K562 (cell line): ENCODE results near the gene MINPP1. TPM values are rescaled to one million over a fixed set of nuclear protein-coding genes. Genes with fewer than 3 reads are reported as not detected.

Experiments
- ATAC-seq: fragments of 200-7000 bp; cut with Tn5 transposase; 3 replicates; pipeline ENCODE4 v1.9.1; 2020; ENCODE audit warnings: moderate library complexity
- BruUV-seq: library from RNA; stranded (reverse); fragments of 400-500 nt; replicated peaks from 2 replicates; lab custom pipeline; 2021; lab: Mats Ljungman, UMichigan
- CTCF ChIA-PET: fragments of 300-600 bp; formaldehyde crosslinking; extraction: SDS; loops from one replicate; lab custom pipeline; 2021; ENCODE audit warnings: low intra/inter-chr PET ratio; lab: Yijun Ruan, JAX
- POLR2A ChIA-PET: fragments of 300-600, 350-650 bp; sonication (Branson Sonifier 250); formaldehyde crosslinking; extraction: SDS; loops from one replicate; lab custom pipeline; 2021; ENCODE audit warnings: antibody characterized with exemption, inconsistent platforms; lab: Yijun Ruan, JAX
- DNase-seq, 4 experiments: peaks; one replicate each; pipeline versions ENCODE4 v3.0.0 to v3.0.0-alpha.2; 2011 to 2018; ENCODE audit warnings: low spot score in 3 of 4, mixed read lengths in 3 of 4; ENCODE audit errors: extremely low read depth in 1 of 4
- FAIRE-seq: peaks from 2 replicates; lab custom pipeline; 2011; peaks lifted over from hg19 to GRCh38; lab: Jason Lieb, UNC
- H2AFZ ChIP-seq: 2 replicates; pipeline ENCODE4 v1.6.0; 2011; ENCODE audit warnings: low read depth, low read length, control low read depth, inconsistent platforms
- H3K27ac ChIP-seq: fragments of 200-600 bp; 3 replicates; pipeline ENCODE4 v1.8.0; 2011; ENCODE audit warnings: low read depth, mild to moderate bottlenecking, control low read depth, inconsistent platforms, low read length, moderate library complexity, mixed read lengths; ENCODE audit errors: extremely low read depth
- H3K27me3 ChIP-seq, 2 experiments: fragments of 300-600 bp in 1 of 2; 2 replicates in 1 of 2; 3 replicates in 1 of 2; pipeline versions ENCODE4 v1.6.0 to v1.8.0; 2011; ENCODE audit warnings: inconsistent platforms in 2 of 2, low read length in 2 of 2, mild to moderate bottlenecking in 1 of 2, mixed read lengths in 1 of 2, moderate library complexity in 1 of 2; ENCODE audit not compliant: control insufficient read depth in 2 of 2, insufficient read depth in 2 of 2
- H3K36me3 ChIP-seq: fragments of 300-600 bp; 3 replicates; pipeline ENCODE4 v1.8.0; 2011; ENCODE audit warnings: mild to moderate bottlenecking, low read length, inconsistent platforms; ENCODE audit not compliant: control insufficient read depth, insufficient read depth
- H3K4me1 ChIP-seq, 2 experiments: fragments of 200-600 bp in 1 of 2; replicated peaks in 1 of 2; 2 replicates in 1 of 2; 3 replicates in 1 of 2; pipeline versions ENCODE4 v1.5.1 to v1.8.0; 2011; ENCODE audit warnings: inconsistent platforms in 2 of 2, low read length in 2 of 2, mild to moderate bottlenecking in 1 of 2, mixed read lengths in 1 of 2, moderate library complexity in 1 of 2; ENCODE audit not compliant: control insufficient read depth in 2 of 2, insufficient read depth in 2 of 2
- H3K4me2 ChIP-seq: 2 replicates; pipeline ENCODE4 v1.6.1; 2011; ENCODE audit warnings: low read length, control low read depth, inconsistent platforms, mixed read lengths; ENCODE audit not compliant: insufficient read depth
- H3K4me3 ChIP-seq: fragments of 200-600 bp; sonication (generic), shearing (Covaris generic); 2 replicates; pipeline ENCODE4 v1.5.1; 2016; ENCODE audit warnings: control low read depth, inconsistent platforms
- H3K79me2 ChIP-seq: fragments of 200-600 bp; 3 replicates; pipeline ENCODE4 v1.8.0; 2011; ENCODE audit warnings: low read length, inconsistent platforms; ENCODE audit not compliant: control insufficient read depth, insufficient read depth
- H3K9ac ChIP-seq, 2 experiments: 2 replicates each; pipeline versions ENCODE4 v1.6.0 to v1.6.1; 2011; ENCODE audit warnings: low read depth in 2 of 2, low read length in 2 of 2, control low read depth in 1 of 2, inconsistent platforms in 1 of 2, mild to moderate bottlenecking in 1 of 2, mixed read lengths in 1 of 2; ENCODE audit not compliant: insufficient read depth in 1 of 2
- H3K9me1 ChIP-seq: one replicate; pipeline ENCODE4 v1.6.0; 2011; ENCODE audit warnings: inconsistent platforms, mild to moderate bottlenecking, low read length, moderate library complexity; ENCODE audit not compliant: control insufficient read depth, insufficient read depth
- H3K9me3 ChIP-seq: replicated peaks from 2 replicates; pipeline ENCODE4 v1.5.1; 2011; ENCODE audit warnings: low read depth, low read length, inconsistent platforms; ENCODE audit not compliant: control insufficient read depth, insufficient read depth
- H4K20me1 ChIP-seq: replicated peaks from 2 replicates; pipeline ENCODE4 v1.6.1; 2011; ENCODE audit warnings: low read length, inconsistent platforms, mixed read lengths; ENCODE audit not compliant: control insufficient read depth, insufficient read depth
- CHAMP1 ChIP-seq: fragments of 450-650 bp; IDR thresholded peaks from 2 replicates; pipeline ENCODE4 v1.6.1; 2016; ENCODE audit warnings: mild to moderate bottlenecking
- DPF2 ChIP-seq: fragments of 450-650 bp; IDR thresholded peaks from 2 replicates; pipeline ENCODE4 v1.6.1; 2016
- ETV1 ChIP-seq: fragments of 450-650 bp; conservative IDR thresholded peaks from 2 replicates; pipeline ENCODE4 v1.6.1; 2016; ENCODE audit warnings: missing genetic modification characterization, control low read depth, low read depth, missing compliant biosample characterization
- HINFP ChIP-seq: fragments of 450-650 bp; conservative IDR thresholded peaks from 2 replicates; pipeline ENCODE4 v1.6.1; 2016; ENCODE audit warnings: missing genetic modification characterization, low read depth, mild to moderate bottlenecking, control low read depth, missing compliant biosample characterization
- MCM5 ChIP-seq: fragments of 450-650 bp; IDR thresholded peaks from 2 replicates; pipeline ENCODE4 v1.6.1; 2016; ENCODE audit warnings: low read depth
- MNT ChIP-seq, 2 experiments: fragments of 450-650 bp; conservative IDR thresholded peaks; 2 replicates each; pipeline ENCODE4 v1.6.1; 2017; ENCODE audit warnings: mild to moderate bottlenecking in 2 of 2, moderate library complexity in 2 of 2
- NCOA4 ChIP-seq: fragments of 450-650 bp; IDR thresholded peaks from 2 replicates; pipeline ENCODE4 v1.6.1; 2018; ENCODE audit warnings: mild to moderate bottlenecking; ENCODE audit not compliant: partially characterized antibody
- SETDB1 ChIP-seq: IDR thresholded peaks from one replicate; pipeline ENCODE4 v1.6.1; 2012; ENCODE audit warnings: low read length, control low read depth, inconsistent platforms
- SIRT6 ChIP-seq: IDR thresholded peaks from one replicate; pipeline ENCODE4 v1.6.1; 2012; ENCODE audit warnings: low read depth, mild to moderate bottlenecking, control low read depth, inconsistent platforms, low read length, moderate library complexity
- SMAD4 ChIP-seq: fragments of 250-450 bp; sonication (Bioruptor Pico); conservative IDR thresholded peaks from 2 replicates; pipeline ENCODE4 v1.8.0; 2021; ENCODE audit warnings: inconsistent platforms, mild to moderate bottlenecking, moderate library complexity
- ZBTB5 ChIP-seq: fragments of 450-650 bp; IDR thresholded peaks from 2 replicates; pipeline ENCODE4 v1.6.1; 2017; ENCODE audit warnings: antibody characterized with exemption
- ZNF584 ChIP-seq: fragments of 200-800 bp; sonication (Bioruptor generic); IDR thresholded peaks from 2 replicates; pipeline ENCODE4 v1.6.1; 2016; ENCODE audit warnings: low read depth, mild to moderate bottlenecking, missing genetic modification characterization, missing compliant biosample characterization
- ZNF785 ChIP-seq: fragments of 250-450 bp; sonication (Bioruptor Pico); IDR thresholded peaks from 2 replicates; pipeline ENCODE4 v1.4.0; 2020; ENCODE audit warnings: mild to moderate bottlenecking
- ZNF79 ChIP-seq: fragments of 250-450 bp; sonication (Bioruptor Pico); IDR thresholded peaks from 2 replicates; pipeline ENCODE4 v1.4.0; 2020; ENCODE audit warnings: low read depth, mild to moderate bottlenecking, moderate library complexity
- WGBS: fragments of 100-300 bp; shearing (Covaris generic); methylation state at CpG from one replicate; pipeline ENCODE4 v1.1.6; 2016; ENCODE audit warnings: low coverage, mixed read lengths; ENCODE audit not compliant: insufficient coverage; ENCODE audit errors: missing lambda C conversion rate; 5-methylcytosine and 5-hydroxymethylcytosine counted together
- in situ Hi-C: fragments of 300-500 bp; cut with MboI; formaldehyde crosslinking; loops from 4 replicates; pipeline ENCODE4 v1.15.0; 2018; ENCODE audit warnings: inconsistent platforms, mixed read lengths
- intact Hi-C: fragments of 100-400 bp; cut with micrococcal nuclease; formaldehyde crosslinking; loops from 2 replicates; pipeline ENCODE4 v1.14.2; 2022
- polyA plus RNA-seq, 8 experiments: library from polyadenylated mRNA; depleted of rRNA in 4 of 8; stranded (reverse) in 5 of 8; unstranded in 3 of 8; fragments of >200 nt; fragmentation: Nextera tagmentation in 2 of 8; fragmentation: Illumina TruSeq in 1 of 8; extraction: Ambion mirVana in 2 of 8; extraction: Trizol in 1 of 8; gene quantifications; 2 replicates each; pipeline versions ENCODE4 v1.2.1 to v1.2.3, GENCODE V29; 2011 to 2014; ENCODE audit warnings: inconsistent platforms in 1 of 8, missing spikeins in 1 of 8
- total RNA-seq, 7 experiments: library from RNA; depleted of rRNA in 6 of 7; stranded (reverse); fragments of >200 nt in 6 of 7; fragmentation: Illumina TruSeq in 2 of 7; extraction: Trizol in 2 of 7; gene quantifications; 2 replicates each; pipeline versions ENCODE4 v1.2.1 to v1.2.3, GENCODE V29; 2011 to 2021; ENCODE audit warnings: low replicate concordance in 1 of 7

MINPP1 gene
- total and polyA plus RNA-seq, 9 of the 15 experiments (the other 6 are each of a cell fraction or from before 2014, with no cell fraction given) = 11.5 to 44.5 (median 27.1) TPM

DNA sequence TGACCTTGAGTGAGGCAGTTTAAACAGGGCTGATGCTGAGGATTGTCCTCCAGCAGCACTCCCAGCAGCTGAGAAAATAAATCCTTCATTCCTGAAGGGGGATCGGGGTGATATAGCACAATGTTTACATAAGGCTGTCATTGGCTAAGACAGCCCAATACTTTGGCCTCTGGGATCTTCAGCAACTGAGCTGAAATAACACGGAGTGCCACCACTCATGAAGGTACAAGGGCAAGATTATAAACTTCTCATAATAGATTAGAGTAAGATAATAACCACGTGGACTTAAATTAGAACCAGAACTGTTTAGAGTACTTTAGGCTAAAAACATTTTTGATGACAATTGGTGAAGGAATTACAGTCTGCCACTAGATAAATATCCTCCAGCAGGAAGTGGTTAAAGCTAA, 85.0 kb downstream of the MINPP1 start:
- BruUV-seq = no TSS peak
- no peaks in the 10 kb centered on the region for H4K20me1 ChIP-seq
- H3K9me3 ChIP-seq = no peaks in the 10 kb centered on the region
- in situ Hi-C loops = no loop called here
- no peak overlapping the region for H3K9ac ChIP-seq
- H3K9me1 ChIP-seq = no peaks in the 10 kb centered on the region
- no peaks in the 10 kb centered on the region for H3K4me1 ChIP-seq
- CTCF ChIA-PET = no interaction called here
- H3K27ac ChIP-seq = no peak overlapping the region
- H3K79me2 ChIP-seq = no peaks in the 10 kb centered on the region
- no peaks in the 10 kb centered on the region for H3K36me3 ChIP-seq
- intact Hi-C loops = no loop called here
- H3K27me3 ChIP-seq = peaks cover 0 to 5% of the 10 kb centered on the region in 2 experiments; a peak in 1 of 5 replicates
- WGBS = 2% methylated on average over 3 of the region's 3 CpGs
- no peak overlapping the region for H3K4me2 ChIP-seq
- H3K4me3 ChIP-seq = no peak overlapping the region
- no peak overlapping the region for H2AFZ ChIP-seq
- FAIRE-seq (no peak), ATAC-seq (no peak), DNase-seq (no peak)
- POLR2A ChIA-PET = interaction anchor here (1.0 kb wide), 1 partner anchor 11 kb away, joined by 3 read pairs; no protein-coding TSS in a partner anchor
- TF ChIP-seq SETDB1 (no peak), HINFP (no peak), SIRT6 (no peak), ETV1 (no peak), ZNF785 (CRISPR knock-in tag) (no peak), SMAD4 (CRISPR knock-in tag) (no peak), NCOA4 (no peak), ZNF79 (CRISPR knock-in tag) (no peak), MCM5 (no peak), MNT (conservative IDR thresholded peaks at IDR 0.05) (no peak), DPF2 (no peak), ZNF584 (CRISPR knock-in tag) (no peak), ZBTB5 (no peak), CHAMP1 (no peak)
